NCI-H446 treated with DMSO at 0.1 percent for 48 hours (cell line): ENCODE results near the gene ITGA1.
"Not testable (repeated sequence)": the region's sequence is repeated elsewhere in the genome, so short reads cannot be mapped to it uniquely, and the experiment has no call there.

ENCODE experiments used
- DNase-seq: peaks from one replicate; lab custom pipeline; 2025; lab: John Stamatoyannopoulos, UW

Gene ITGA1

DNA sequence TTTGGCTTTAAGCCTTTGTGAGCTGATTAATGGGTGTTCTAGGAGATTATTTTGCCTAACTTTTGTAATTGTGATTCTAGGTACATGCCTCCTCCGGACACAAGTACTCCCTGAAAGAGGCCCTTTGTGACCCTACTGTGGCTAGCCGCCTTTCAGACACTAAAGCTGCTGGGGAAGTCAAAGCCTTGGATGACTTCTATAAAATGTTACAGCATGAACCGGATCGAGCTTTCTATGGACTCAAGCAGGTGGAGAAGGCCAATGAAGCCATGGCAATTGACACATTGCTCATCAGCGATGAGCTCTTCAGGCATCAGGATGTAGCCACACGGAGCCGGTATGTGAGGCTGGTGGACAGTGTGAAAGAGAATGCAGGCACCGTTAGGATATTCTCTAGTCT is 13.6 kb downstream of the ITGA1 start:
- DNase-seq, result no peak

DNA sequence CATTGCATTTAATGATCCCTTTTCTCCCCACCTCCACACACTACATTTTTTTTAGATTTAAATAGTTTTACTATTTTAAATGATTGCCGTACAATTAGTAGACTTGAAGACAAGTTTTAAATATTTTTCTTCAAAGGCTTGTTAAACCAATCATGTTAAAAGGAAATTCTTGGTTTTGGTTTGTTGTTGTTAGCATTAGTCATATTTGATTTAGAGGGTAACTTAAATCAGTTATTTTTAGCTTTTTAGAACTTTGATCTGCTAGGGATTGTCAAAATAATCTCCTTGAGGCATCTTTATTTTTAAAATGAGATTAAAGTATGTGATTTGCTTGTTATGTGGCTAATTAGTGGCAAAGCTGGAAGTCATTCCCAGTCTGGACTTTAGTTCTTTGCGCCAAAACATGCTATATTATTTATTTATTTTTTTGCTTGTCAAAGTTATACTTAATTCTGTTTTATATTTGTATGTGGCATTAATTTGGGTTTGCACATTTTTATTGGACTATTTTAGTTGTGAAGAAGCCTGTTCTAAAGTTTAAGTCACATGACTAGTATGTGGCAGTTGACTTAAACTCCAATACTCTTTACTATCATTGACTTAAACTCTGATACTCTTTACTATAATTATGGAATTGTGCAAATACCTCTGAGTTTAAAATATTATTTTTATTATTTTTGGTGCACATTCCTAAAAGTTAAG is 14.7 kb downstream of the ITGA1 start:
- no peak for DNase-seq

DNA sequence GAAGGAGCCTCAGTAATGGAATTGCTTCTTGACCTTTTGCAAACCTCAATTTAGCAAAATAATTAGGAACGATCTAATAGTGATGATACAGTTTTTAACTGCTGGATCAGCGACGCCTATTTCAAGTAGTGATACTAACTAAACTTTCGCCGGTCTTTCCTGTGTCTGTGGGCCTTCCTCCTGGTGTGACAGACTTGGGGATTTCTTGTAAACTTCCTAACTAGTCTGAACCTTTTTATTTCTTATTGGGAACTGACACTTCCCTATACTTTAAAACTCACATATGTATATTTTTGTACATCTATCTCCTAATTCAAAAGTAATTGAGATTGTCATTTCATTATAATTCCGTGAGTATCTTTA is 15.2 kb downstream of the ITGA1 start:
- no peak for DNase-seq

DNA sequence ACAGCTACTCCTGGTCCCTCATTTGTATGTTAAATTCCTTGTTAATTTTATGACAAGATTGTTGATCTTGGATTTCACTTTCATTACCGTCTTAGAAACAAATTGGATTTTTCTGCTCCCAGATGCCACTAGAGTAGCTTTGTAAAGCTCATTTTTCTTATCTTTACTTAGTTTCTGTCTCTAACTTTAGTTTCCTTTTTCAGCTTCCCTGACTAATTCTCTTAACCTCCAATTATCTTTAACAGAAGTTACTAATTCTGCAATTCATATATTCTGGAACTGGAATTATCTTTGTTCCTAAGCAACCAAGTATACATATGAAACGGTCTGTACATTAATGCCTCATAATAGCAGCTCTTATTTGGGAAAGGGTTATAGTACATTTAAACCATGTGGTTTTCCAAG is 16.7 kb downstream of the ITGA1 start:
- no peak for DNase-seq

DNA sequence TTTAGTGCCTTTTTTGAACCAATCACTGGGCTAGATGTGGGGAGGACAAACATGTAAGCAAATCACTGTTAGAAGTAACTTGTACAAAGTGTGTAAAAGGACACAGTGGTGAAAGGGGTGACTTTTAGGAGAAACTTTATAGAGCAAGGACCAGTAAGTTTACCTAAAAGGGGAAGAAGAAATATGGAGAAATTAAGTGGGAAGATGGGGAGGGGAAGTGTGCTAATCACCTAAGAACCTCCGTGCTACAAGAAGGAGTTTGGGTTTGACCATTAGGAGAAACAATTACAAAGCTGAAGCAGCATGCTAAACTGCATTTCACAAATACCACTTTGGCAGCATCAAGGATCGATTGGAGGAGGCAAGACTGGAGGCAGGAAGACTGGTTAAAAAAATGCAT is 17.3 kb downstream of the ITGA1 start:
- no peak for DNase-seq

DNA sequence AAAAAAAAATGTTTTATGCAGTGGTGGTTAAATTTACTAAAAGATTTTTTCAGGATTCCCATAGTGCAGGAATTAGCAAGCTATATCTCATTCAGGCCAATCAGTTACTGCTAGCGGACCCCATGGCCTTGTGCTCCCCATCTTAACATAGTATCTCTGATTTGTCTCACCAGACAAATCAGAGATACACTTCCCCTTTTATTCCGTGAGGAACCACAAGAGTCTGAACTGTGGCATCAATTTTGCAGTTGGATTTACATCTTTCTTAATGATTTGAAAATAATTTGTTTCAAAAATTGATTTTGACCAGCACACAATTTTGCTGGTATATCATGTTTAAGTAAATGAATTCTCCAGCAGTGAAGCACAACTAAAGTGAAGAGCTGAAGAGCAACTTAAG is 17.9 kb downstream of the ITGA1 start:
- DNase-seq, result no peak

DNA sequence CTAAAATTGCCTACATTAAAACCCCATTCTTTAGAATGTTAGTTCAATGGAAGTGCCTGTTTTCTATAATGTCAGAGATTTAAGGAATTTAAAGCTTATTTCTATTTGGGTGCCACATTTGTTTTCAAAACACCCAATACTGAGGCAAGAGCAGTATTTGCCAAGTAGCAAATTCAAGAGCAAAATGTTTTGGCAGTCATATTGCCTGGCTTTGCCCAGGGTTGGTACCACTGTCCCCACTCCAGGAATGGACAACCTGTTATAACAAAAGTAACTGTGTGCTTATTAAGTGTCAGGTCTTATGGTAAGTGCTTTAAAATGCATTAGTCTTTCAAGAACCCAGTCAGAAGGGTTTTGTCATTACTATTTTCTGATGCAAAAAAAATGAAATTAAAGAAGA is 19.3 kb downstream of the ITGA1 start:
- DNase-seq, result no peak

DNA sequence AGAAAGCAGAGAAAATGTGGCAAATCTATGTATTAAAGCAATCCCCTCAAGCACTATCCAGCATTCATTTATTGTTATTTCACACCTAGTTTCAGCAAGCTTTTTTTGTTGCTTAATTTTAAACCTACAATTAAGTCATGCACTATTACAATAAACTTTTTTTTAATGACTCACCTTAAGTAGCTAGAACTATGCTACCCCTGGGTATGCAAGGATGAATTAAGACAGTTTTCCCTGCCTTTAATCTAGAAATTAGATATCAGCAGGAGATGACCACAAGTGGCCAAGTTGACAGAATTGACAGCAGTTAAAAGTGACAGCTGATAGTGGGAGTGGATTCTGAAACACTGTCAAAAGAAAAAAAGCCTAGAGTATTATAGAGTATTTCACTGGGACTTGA is 20.0 kb downstream of the ITGA1 start:
- no peak for DNase-seq

DNA sequence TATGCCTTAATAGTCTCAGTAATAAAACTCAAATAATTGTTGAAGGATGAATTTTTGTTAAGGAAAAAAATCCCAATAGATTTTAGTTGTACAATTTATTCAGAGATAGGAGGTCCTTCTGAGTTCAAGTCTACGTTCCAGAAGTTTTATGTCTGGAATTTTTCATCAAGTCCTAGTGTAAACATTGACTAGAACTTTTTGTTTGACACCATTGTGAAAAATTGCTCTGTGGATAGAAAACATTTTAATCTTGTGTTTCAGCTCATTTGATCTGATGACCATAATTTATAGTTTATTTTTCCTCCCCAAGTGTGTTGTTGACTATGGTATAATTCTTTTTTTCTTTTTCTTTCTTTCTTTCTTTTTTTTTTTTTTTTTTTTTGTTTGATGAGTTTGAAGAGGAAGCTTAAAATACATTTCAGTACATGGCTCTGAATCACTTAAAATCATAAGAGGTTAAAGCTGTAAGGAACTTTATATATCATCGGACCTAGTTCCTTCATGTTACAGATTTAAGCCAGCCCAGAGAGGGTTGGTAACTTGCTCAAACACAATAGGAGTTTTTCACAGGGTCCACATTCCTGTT is 20.7 kb downstream of the ITGA1 start:
- DNase-seq, result no peak

DNA sequence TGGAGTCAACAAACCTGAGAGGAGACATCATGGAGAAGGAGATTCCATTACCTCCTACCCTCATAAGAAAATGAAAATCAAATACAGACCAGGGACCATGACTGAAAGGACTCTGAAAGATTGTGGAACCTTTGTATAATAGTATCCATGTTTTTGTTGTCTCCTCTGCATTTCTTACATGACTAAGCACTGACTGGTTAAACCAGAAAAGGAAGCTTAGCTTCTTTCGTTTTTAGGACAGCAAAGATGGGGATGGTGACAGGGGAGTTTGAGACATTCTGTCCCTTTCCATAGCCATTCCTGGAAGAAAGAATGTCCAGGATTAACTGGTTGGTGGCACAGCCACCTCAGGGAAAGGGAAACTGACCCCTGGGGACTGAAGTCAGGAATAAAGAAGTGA is 22.2 kb downstream of the ITGA1 start:
- no peak for DNase-seq

DNA sequence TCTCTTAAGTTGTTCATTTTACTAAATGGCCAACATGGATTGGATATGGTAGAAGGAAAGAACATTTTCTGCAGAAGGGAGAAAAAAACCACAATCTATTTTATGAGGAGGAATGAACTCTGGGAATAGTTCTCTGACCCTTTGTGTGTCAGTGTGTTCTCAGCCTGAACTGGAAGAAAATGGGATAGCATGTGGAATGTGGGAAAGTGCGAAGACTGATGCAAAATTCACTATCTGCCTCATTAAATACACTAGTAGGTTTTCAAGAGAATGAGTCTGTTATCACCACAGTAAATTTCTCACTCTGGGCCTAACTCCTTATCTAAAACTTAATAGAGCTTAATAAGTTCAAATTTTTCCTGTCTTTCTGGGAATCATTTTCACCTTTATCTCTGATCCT is 22.7 kb downstream of the ITGA1 start:
- DNase-seq, result no peak

DNA sequence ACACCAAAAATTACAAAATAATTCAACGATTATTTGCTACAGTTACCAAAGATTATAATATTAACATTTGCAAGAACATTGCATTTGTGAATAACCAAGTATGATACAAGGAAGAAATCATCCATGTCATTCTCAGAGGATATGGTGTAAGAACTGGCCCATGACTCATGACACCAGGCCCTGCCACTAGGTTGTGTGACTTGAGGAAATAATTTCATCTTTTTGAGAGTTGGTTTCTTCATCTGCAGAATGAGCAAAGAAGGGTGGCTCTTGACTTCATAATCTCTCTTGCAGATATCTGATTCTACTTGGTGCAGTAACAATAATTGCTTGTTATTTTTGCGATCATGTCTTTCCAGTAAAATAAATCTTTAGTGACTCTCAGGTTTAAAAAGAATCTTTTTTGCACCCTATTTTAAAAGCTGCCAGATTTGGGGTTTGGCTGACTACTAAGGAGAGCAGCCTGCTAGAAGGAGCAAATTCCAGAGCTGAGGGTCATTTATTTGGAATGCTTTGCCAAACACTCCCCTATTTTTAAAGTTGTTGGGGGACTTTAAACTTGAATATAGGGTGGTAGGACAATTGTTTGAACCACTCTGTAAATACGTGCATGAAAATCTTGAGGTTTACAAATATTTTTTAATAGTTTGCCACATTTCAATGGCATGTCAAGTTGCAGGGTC is 23.5 kb downstream of the ITGA1 start:
- DNase-seq, result no peak

DNA sequence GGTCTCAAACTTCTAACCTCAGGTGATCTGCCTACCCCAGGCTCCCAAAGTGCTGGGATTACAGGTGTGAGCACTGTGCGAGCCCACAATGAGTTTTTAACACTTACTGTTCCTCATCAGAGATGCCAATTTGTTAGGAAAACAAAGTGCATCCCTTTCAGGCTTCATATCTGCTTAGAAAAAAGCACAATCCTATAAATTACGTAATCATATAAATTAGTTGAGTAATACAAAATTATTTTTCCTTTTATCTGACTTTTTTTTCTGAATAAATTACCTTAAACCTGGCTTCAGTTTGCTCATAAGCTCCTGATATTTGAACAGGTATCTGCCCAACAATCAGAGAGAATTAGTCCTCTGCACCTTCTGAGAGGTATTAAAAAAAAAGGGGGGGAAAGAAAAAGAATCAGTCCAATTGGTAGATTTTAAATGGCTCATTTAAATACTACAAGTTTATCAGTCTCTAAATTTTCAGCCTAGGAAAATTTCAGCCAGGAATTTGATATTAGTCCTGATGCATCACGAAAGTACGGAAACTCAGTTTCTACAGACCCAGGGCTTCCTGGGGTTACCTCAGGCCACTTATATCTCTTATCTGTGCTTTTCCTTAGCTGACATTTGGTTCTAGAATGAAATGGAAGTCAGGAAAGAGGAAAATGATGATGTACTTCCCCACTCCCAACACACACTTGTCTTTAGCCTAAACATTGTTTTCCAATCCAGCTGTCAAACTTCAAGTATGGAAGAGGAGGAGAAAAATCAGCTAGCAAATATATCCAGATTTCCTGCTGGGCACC is 26.8 kb downstream of the ITGA1 start:
- DNase-seq, result no peak

DNA sequence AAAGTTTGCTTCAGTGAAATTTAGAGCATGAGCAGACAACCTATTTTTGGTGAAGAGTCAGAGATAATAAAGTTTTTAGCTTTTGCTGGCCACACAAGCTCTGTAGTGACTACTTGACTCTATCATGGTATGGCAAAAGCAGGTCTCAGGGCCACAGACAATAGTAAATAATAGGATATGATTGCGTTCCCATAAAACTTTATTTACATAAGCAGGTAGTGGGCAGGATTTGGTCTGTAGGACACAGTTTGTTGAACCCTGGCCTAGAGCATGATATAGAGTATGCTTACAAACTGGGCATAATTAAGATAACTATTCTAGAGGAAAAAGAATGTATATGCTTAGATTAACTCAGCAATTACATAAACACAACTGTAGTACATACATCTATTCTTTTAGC is 30.1 kb downstream of the ITGA1 start:
- DNase-seq, result no peak

DNA sequence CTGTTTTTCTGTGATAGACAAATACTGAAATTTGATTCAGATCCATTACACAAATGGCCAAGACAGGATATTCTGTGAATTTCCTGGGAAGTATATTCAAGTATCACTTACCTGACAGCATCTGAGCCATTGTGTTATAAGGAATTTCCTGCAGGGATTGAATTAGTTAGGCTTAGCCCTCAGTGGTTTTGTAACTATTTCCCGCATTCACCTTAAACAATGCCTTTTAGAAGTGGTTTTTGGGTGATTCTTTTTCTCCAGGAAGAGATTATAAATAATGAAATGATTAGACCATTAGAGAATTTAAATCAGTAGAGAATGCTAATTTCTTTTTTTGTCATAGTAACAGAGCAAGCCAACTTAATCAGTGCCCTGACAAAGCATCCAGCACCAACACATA is 30.6 kb downstream of the ITGA1 start:
- no peak for DNase-seq

DNA sequence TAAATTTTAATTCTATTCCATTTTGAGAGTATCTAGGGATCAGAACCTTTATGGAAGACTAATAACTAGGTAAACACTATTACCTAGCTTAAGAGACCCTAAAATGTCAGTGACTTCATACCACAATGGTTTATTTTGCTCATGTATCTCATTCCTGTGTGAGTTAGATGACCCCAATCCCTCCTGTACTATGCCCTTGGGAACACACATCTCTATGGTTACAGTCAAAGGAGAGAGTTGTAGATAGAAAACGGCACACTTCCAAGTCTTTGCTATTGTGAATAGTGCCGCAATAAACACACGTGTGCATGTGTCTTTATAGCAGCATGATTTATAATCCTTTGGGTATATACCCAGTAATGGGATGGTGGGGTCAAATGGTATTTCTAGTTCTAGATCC is 31.1 kb downstream of the ITGA1 start:
- not testable (repeated sequence) for DNase-seq

DNA sequence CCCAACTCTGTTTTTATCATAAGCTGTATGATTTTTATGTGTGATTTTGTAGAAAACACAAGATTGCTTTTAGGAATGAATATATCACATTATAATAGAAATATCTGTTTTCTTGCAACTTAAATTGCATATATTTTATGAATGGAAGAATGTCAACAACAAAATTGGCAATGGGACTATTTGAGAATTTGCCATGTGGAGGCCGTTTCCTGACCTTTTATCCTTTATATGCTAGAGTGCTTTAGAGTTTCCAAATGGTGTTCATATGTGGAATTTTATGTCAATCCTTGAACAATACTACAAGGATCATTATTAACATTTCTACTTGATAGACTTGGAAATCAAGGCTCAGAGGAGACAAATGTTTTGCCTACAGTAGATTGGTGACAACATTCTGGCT is 34.2 kb downstream of the ITGA1 start:
- no peak for DNase-seq

DNA sequence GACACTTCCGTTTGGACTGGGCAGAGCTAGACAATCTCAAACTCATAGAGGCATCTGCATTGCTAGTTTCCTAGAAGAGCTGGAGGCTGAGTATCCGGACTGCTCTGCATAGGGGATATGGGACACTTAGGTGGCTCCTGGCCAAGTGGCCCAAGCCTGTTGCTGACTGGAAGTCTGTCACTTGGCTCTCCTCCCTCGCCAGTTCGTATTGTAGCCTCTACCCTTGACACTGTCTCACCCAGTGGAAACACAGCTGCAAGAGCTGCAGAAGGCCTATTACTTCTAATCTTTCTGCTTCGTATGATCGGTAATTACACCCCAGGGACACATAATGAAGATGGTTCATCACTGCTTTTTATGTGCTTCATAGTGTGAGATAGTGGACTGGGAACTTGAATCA is 34.7 kb downstream of the ITGA1 start:
- no peak for DNase-seq

DNA sequence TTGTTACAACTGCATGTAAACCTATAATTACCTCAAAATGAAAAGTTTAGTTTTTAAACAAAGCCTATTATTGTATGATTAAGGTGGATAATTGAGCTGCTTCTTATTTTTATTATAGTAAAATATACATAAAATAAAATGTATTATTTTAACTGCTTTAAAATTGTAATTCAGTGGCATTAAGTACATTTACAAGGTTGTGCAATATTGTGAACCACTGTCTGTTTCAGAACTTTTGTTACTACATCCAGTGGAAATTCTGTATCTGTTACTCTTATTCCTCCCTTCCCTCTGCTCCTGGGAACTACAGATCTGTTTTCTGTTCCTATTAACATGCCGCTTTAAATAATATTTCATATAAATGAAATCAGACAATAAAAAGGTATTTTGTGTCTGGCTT is 37.1 kb downstream of the ITGA1 start:
- DNase-seq, result no peak

DNA sequence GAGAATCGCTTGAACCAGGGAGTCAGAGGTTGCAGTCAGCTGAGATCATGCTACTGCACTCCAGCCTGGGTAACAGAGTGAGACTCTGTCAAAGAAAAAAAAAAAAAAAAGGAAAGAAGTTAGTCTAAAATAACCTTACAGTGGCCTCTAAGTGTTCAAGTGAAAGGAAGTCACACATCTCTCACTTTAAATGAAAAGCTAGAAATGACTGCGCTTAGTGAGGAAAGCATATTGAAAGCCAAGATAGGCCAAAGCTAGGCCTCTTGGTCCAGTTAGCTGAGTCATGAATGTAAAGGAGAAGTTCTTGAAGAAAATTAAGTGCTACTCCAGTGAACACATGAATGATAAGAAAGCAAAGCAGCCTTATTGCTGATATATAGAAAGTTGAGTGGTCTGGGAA is 38.1 kb downstream of the ITGA1 start:
- DNase-seq, result no peak

DNA sequence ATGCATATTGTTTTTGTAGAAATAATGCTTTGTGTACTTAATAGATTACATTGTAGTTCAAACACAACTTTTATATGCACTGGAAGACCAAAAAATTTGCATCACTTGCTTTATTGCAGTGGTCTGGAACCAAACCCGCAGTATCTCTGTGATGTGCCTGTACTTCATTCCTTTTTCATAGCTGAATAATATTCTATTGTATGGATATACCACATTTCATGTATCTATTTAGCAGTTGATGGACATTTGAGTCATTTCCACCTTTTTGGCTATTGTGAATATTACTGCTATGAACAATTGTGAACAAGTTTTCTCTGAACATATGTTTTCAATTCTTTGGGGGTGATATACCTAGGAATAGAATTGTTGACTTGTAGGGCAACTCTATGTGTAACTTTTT is 40.1 kb downstream of the ITGA1 start:
- no peak for DNase-seq

DNA sequence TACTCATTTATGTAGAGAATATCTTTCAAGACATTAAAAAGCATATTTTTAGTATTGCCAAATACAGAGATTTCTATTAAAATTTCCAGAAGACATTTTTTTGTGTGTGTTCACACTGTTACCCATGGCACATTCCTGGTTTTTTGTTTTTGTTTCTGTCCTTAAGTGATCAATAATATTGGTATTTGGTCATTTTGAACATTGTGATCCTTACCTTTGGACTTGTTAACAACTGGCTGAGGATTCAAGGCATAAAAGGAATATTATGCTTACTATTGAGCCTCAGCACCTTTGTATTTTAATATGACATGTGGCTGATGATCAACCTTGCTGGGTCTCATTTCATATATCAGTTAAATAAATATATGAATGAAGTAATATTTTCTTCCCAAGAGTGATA is 41.9 kb downstream of the ITGA1 start:
- no peak for DNase-seq

DNA sequence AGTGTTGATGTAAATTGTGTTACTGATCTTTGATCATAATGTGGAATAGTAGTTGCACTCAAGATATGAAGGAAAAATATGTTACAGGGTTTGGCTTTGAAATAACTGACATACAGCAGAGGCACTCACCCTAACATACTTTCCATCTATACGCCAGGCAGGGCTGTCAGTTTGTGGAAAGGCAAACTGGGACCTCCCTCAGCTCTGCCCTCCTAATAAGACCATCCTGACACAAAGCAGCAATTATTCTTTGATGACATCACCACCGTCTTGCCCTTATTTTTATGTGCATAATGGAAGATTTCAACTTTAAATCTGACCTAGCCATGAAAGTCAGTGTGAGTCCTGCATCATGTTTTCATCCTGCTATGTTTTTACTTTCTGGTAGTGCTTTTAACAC is 42.9 kb downstream of the ITGA1 start:
- no peak for DNase-seq
